Measurements from ENCODE around the gene NEGR1.

The NEGR1 gene

GRCh38 chr1:71610476-71610875 lies 671.9 kb downstream of the NEGR1 start:
- no peak for DNase-seq

- DNase-seq: no peak
Observed at GRCh38 chr1:71603044-71603776, 679.1 kb downstream of the NEGR1 start.

DNA sequence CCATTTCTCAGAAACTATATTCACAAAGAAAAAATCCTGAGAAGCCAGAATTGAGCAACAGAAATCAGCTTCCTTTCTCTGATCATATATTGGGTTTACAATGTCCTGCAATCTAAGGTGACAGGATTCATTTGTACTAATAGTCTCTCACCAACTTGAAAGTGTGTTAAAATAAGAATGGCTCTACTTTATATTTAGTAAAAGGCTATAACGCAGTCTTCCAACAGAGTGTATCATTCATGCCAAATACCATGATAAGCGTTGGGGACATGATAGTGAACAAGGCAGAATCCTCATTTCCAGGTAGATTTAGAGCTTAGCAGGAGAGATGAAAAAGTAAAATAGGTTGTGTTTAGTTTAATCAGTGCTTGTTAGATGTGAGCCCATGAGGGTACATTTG lies 682.3 kb downstream of the NEGR1 start:
- no peak for DNase-seq

DNA sequence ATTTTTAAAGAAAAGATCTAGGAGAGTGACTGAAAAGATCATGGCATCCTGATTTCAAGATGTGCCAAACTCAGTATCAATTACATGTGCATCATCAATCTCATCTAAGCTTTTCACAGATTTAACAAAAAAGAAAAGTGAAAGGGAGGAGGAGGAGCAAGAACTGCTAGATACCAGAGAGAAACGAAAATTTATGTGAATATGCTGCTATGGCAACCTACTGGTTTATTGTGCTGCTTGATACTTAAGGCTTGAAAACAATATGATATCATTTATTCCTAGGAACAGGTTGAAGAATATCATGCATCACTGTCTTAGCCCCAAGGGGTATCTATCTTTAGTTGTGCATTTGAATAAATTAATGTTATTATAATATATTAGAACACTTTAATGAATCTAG lies 683.0 kb downstream of the NEGR1 start:
- no peak for DNase-seq

- DNase-seq: no peak
Observed at GRCh38 chr1:71593523-71593922, 688.8 kb downstream of the NEGR1 start.

DNA sequence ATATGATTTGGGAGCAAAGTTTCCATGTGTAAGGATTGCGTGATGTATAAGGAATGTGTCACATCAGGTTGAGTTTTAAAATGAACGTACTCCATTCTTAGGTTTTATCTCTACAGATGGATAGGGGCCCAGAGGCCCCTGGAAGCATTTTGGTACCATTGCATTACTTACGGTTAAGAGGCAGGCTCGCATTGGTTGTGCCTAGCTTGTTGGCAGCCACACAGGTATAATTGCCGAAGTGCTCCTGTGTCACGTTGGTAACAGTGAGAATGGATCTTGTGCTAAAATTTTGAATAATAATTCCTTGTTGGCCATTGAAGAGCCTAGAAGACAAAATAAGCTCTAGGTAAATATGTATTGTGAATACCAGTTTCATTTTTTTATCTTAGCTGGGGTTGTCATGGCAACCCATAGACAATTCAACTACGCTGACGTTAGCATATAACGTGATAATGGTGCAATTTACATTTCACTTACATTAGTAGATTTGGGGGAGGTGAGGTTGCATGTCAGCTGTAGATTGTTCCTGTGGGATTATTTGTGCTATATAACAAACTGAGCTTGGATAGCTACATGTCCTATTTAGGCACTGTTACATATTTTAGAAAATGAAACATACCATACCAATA lies 689.6 kb downstream of the NEGR1 start:
- no peak for DNase-seq

DNA sequence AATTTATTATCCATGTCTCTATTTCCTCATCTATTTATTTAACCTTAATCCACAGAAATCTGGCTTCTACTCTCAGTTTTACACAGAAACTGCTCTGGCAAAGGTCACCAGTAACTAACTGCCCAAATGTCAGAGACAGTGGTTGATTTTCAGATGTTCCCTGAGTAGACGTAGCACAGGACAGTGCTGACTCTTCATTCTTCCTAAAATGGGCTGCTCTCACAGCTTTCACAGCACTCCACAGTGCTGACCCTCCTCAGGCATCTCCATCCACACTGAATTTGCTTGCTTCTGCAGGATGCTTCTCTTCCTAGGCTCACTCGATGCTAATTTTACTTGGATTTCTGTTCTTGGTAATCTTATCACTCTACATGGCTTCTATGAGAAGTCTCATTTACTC lies 693.3 kb downstream of the NEGR1 start:
- no peak for DNase-seq

- no peak for DNase-seq
Observed at GRCh38 chr1:71587961-71588360, 694.4 kb downstream of the NEGR1 start.

DNA sequence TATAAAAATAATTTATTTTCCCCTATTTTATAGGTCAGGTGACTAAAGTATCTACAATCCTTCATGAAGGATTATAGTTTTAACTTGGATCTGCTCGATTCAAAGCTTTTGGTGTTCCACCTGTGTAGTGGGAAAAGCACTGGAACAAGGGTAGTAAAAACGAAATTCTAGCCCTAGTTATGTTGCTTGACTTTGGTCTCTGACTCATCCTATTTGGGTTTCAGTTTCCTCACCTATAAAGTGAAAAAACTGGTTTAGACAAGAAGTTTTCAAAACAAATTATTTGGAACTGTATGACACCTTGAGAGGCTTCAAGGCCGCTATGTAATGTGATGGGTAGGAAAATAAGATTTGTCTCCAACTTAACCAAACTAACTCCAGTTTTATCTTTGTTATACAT lies 696.3 kb downstream of the NEGR1 start:
- DNase-seq: no peak

DNA sequence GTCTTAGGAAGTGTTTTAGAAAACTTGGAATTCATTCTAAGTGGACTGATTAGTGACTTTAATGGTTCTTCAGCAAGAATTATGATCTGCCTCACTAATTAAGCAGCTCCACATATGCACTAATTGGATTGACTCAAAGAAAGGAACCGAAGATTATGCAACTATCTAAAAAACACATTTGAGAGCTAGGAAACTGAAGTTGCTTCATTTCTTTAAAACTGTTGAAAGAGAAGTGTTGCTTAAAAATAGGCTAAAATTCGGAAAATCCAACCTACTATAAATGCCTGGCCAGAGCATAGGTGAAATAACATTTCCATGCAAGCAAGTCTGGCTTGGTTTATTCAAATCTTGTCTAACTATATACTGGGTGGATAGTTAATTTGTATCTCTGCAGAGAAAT lies 698.6 kb downstream of the NEGR1 start:
- no peak for DNase-seq

DNA sequence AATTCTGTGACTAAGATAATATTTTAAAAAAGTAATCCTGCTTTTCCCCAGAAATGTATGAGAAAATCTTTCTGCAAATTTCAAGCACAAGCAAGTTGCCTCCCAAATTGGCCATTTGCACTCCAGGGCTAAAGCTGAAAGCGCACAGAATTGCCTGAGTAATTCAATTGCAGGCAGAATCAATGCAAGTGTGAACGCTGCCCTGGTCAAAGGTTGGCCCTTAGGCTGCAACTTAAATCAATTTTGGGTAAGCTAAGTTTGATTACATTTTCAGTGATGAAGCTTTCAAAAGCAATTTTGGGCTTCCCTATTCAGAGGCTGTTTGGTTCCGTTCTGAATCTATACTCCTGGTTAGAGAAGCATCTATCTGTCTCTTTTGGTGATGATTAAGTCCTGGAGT lies 699.7 kb downstream of the NEGR1 start:
- DNase-seq: no peak

DNA sequence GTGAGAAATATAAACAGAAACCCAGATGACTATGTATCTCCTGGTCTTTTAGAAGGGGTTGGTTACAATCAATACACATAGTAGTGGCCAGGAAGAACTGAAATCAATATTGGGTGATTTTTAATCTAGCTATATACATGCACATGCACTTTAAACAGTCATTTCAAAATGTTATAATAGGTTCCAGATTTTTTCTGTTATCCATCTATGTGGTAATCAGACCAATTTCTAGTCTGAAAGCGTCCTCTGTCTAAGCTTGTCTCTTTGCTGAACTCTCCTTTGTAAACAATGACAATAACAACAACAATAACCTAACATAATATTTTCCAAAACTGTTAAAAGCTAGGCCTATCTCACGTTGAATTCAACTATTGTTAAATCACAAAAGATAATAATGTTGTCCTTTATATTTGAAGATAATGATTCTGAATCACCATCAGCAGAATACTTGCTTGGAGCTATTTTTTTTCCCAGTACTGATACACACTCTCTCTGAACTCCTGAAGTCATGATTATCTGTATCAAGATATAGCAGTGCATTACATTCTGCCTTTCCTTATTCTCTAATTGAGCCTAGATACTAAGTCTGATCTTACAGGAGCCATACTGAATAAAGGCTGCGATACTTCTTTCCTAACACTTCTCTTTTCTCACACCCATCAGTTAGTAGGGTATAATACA lies 704.7 kb downstream of the NEGR1 start:
- DNase-seq: no peak

- DNase-seq: no peak
Observed at GRCh38 chr1:71572038-71572437, 710.3 kb downstream of the NEGR1 start.

DNA sequence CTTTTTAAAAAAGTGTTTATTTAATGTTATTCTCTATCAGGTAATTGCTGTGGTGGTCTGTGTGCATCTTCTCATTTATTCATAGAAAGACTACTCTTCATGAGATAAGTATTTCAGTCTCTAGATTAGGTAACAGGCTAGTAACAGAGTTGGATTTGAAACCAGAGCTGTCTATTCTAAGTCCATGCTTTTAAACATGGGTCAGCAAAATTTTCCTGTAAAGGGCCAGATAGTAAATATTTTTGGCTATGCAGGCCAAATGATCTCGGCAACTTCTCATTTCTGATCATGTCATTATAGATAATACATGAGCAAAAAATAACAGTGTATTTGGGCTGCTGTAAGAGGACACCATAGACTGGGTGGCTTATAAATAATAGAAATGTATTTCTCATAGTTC lies 715.9 kb downstream of the NEGR1 start:
- no peak for DNase-seq

DNA sequence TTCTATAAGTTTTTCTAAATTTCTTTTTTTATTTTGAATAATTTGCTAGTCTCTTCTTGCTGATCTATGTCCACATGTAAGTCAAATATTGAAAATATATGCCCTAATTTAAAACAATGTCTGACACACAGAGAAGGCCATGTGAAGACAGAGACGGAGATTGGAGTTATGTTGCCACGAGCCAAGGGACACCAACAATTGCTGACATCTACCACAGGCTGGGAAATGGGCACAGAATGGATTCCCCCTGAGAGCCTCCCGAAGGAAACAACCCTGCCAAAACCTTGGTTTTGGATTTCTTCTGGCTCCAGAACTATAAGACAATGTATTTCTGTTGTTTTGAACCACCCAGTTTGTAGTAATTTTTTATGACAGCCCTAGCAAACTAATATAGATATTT lies 716.5 kb downstream of the NEGR1 start:
- no peak for DNase-seq

DNA sequence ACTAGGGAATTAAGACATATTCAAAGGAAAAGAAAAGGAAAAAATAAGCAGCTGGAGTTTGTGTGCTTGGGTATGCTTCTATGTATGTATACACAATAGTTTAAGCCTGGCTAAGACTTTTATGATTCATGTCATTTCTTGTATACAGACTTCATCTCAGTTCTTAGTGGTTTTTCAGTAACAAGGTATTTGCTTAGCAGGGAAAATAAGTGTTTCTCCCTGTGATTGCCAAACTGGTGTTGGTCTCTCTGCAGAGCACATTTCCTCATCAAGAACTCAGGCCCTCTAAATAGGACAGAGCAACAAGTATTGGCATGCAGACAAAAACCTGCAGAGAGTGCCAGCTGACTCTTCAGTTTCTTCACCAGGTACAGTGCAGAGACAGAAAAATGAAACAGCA lies 717.1 kb downstream of the NEGR1 start:
- DNase-seq: no peak

DNA sequence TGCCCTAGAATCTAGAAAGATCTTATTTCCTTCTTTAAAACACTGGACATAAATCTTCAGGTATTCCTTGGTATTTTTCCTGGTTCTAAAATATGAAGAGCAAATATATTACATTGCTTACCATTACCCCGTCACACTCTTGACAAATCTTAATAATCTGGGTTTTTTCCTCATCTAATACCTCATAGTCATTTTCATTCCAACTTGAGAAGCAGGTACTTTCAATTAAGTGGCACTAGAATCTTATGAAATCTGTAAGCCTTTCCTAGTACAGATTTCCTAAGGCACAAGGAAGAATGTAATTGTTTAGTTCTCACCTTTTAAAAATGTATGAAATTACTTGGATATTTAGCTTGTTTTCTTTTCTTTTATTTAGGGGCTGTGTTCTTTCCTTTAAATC lies 720.0 kb downstream of the NEGR1 start:
- DNase-seq: no peak

DNA sequence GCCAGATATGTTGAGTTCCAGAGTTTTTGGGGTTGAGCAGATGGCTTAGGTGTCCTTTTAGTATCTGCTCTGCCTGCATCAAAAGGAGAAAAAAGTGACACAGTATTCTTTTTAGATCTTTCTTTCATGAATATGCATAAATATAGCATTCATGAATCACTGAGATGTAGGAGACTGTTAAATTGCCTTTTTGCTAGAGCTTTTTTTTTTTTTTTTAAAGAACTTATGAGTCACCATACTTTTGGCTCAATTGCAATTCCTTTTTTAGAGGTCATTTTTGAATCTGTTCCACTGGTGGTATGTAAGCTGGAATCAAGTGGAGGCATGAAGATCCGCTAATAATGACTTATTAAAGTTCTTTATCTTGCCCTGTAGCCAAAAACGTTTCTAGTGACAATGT lies 720.6 kb downstream of the NEGR1 start:
- no peak for DNase-seq

- DNase-seq: no peak
Observed at GRCh38 chr1:71561206-71561605, 721.1 kb downstream of the NEGR1 start.

GRCh38 chr1:71559880-71560279 lies 722.5 kb downstream of the NEGR1 start:
- no peak for DNase-seq

GRCh38 chr1:71557138-71557537 lies 725.2 kb downstream of the NEGR1 start:
- DNase-seq: no peak

- no peak for DNase-seq
Observed at GRCh38 chr1:71548398-71548890, 733.9 kb downstream of the NEGR1 start.

- DNase-seq: no peak
Observed at GRCh38 chr1:71542155-71542554, 740.2 kb downstream of the NEGR1 start.

- DNase-seq: no peak
Observed at GRCh38 chr1:71533950-71534349, 748.4 kb downstream of the NEGR1 start.
